RWPE2 (cell line): ENCODE data around the gene ABL1.

Experiments used
- ATAC-seq: fragments of 200-7000 bp; cut with Tn5 transposase; 3 replicates; pipeline ENCODE4 v1.9.1; 2021; ENCODE audit warnings: low read depth
- DNase-seq: peaks from one replicate; pipeline ENCODE4 v3.0.0-alpha.2; 2020; ENCODE audit warnings: low spot score
- H3K27ac ChIP-seq: fragments of 450-650 bp; 2 replicates; pipeline ENCODE4 v1.5.1; 2017; ENCODE audit warnings: mild to moderate bottlenecking; ENCODE audit not compliant: poor library complexity, severe bottlenecking
- H3K27me3 ChIP-seq: fragments of 250-450 bp; sonication (Bioruptor Pico); 2 replicates; pipeline ENCODE4 v1.5.1; 2021; ENCODE audit warnings: mild to moderate bottlenecking, moderate library complexity; ENCODE audit not compliant: insufficient read depth, poor library complexity, severe bottlenecking
- H3K36me3 ChIP-seq: fragments of 250-450 bp; sonication (Bioruptor Pico); 2 replicates; pipeline ENCODE4 v1.5.1; 2020; ENCODE audit warnings: low read depth, mild to moderate bottlenecking, moderate library complexity
- H3K4me1 ChIP-seq: fragments of 250-450 bp; sonication (Bioruptor Pico); 2 replicates; pipeline ENCODE4 v1.5.1; 2021; ENCODE audit warnings: mild to moderate bottlenecking, moderate library complexity; ENCODE audit not compliant: insufficient read depth, poor library complexity, severe bottlenecking
- H3K4me3 ChIP-seq: fragments of 250-450 bp; sonication (Bioruptor Pico); 2 replicates; pipeline ENCODE4 v1.5.1; 2021; ENCODE audit warnings: mild to moderate bottlenecking, moderate library complexity; ENCODE audit not compliant: severe bottlenecking
- H3K9me3 ChIP-seq: fragments of 250-450 bp; sonication (Bioruptor Pico); 2 replicates; pipeline ENCODE4 v1.5.1; 2021; ENCODE audit warnings: mild to moderate bottlenecking, moderate library complexity; ENCODE audit not compliant: severe bottlenecking
- TF ChIP-seq, protein P1 (sequence below): fragments of 450-650 bp; IDR thresholded peaks from one replicate; pipeline ENCODE4 v1.5.1; 2017; ENCODE audit warnings: mild to moderate bottlenecking, moderate library complexity; ENCODE audit not compliant: poor library complexity, severe bottlenecking

The ABL1 gene

GRCh38 chr9:130915096-130915447, 80.0 kb downstream of the ABL1 start:
- DNase-seq: no peak
- no peaks in the 10 kb centered on the region for H3K36me3 ChIP-seq
- no peaks in the 10 kb centered on the region for H3K27me3 ChIP-seq
- no peak overlapping the region for H3K4me3 ChIP-seq
- H3K4me1 ChIP-seq: no peaks in the 10 kb centered on the region
- H3K9me3 ChIP-seq: peaks cover 6% of the 10 kb centered on the region
- TF ChIP-seq, protein P1, sequence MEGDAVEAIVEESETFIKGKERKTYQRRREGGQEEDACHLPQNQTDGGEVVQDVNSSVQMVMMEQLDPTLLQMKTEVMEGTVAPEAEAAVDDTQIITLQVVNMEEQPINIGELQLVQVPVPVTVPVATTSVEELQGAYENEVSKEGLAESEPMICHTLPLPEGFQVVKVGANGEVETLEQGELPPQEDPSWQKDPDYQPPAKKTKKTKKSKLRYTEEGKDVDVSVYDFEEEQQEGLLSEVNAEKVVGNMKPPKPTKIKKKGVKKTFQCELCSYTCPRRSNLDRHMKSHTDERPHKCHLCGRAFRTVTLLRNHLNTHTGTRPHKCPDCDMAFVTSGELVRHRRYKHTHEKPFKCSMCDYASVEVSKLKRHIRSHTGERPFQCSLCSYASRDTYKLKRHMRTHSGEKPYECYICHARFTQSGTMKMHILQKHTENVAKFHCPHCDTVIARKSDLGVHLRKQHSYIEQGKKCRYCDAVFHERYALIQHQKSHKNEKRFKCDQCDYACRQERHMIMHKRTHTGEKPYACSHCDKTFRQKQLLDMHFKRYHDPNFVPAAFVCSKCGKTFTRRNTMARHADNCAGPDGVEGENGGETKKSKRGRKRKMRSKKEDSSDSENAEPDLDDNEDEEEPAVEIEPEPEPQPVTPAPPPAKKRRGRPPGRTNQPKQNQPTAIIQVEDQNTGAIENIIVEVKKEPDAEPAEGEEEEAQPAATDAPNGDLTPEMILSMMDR: no peak
- ATAC-seq: no peak
- H3K27ac ChIP-seq: no peak overlapping the region

GRCh38 chr9:130917168-130917960, 82.3 kb downstream of the ABL1 start:
- DNase-seq (no peak), ATAC-seq (no peak)
- H3K36me3 ChIP-seq: no peaks in the 10 kb centered on the region
- no peaks in the 10 kb centered on the region for H3K4me1 ChIP-seq
- no peak overlapping the region for H3K4me3 ChIP-seq
- H3K27ac ChIP-seq: no peak overlapping the region
- TF ChIP-seq, protein P1: no peak
- peaks cover 6% of the 10 kb centered on the region for H3K9me3 ChIP-seq
- H3K27me3 ChIP-seq: no peaks in the 10 kb centered on the region

DNA sequence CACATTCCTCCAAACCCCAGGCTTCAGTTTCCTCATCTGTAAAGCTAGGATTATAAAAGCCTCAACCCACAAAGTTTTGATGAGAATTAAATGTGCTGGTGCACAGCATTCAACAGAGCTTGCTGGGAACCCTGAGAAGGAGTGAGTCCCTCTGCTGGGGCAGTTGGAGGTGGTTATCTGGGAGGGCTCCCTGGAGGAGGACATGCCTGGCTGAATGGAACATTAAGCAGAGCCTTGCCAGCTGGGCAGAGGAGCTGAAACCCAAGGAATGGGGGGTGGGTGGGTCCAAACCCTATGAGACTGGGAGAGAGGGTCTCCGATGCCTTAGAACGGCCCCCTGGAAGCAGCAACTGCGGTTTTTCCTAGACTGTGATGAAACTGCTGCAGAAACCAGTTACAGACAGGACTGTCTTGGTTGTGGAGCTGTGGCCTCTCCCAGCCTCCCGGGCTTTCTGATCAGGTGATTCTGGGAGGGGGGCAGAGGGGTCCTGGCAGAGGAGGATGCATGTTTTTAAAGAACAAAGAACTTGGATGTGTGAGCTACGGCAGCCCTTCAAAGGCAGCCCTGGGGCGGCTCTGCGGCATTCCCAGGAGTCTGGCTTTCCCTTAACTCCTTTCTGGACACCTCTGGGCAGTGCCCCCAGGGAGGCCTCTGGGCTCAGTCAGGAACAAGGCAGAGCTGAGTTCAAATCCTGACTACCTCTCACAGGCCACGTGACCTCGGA, 83.2 kb downstream of the ABL1 start:
- H3K27me3 ChIP-seq: no peaks in the 10 kb centered on the region
- no peak overlapping the region for H3K4me3 ChIP-seq
- no peaks in the 10 kb centered on the region for H3K36me3 ChIP-seq
- TF ChIP-seq, protein P1: no peak
- no peak overlapping the region for H3K27ac ChIP-seq
- H3K9me3 ChIP-seq: peaks cover 6% of the 10 kb centered on the region
- DNase-seq (no peak), ATAC-seq (no peak)
- H3K4me1 ChIP-seq: no peaks in the 10 kb centered on the region

DNA sequence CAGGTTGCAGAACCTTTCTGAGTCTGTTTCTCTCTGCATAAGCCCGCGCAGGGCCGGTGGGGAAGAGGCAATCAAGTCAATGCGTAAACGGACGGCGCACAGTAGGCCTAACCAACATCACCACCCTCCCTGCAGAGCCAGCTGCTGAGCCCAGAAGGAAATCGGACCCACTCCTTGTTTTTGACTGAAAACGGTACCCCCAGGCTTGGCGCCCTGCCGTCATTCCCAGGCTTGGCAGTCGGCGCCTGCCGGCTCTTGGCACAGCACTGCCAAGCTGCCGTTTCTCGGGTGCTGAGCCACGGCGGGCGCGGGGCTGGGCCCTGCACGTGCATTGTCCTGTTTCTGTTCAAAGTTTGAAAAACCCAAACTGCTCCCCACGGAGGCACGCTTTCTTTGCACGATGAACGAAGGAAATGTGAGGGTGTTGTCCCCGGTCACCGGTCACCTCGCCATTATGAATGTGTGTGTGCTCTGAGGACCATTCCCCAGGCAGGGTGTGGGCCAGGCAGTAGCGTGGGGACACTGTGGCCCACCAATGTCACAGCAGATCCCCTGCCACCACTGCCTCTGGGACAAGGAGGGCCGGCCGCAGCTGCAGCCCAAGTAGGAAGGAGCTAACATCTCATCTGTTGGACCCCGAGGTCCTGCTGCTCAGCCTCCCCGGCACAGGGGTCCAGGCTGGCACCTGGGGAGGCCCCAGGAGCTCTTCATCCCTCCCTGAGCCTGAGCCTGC, 83.9 kb downstream of the ABL1 start:
- Histone ChIP-seq H3K4me1 (no peaks in the 10 kb centered on the region), H3K27ac (no peak overlapping the region), H3K27me3 (no peaks in the 10 kb centered on the region), H3K36me3 (no peaks in the 10 kb centered on the region), H3K9me3 (peaks cover 5% of the 10 kb centered on the region), H3K4me3 (no peak overlapping the region)
- TF ChIP-seq, protein P1: no peak
- DNase-seq: no peak
- ATAC-seq: no peak
